H9 (cell line): ENCODE data around the gene KRTAP5-6. TPM values are rescaled to one million over a fixed set of nuclear protein-coding genes. Genes with fewer than 3 reads are reported as not detected.

Source experiments
- DNase-seq: peaks from one replicate; pipeline ENCODE4 v3.0.0-alpha.2; 2017
- H2AFZ ChIP-seq: one replicate; pipeline ENCODE4 v1.6.1; 2013; ENCODE audit warnings: mild to moderate bottlenecking, low read length, control low read depth, moderate library complexity
- H2AK5ac ChIP-seq: 2 replicates; pipeline ENCODE4 v1.6.1; 2013; ENCODE audit warnings: low read length, control low read depth, mixed read lengths; ENCODE audit not compliant: insufficient read length
- H2BK120ac ChIP-seq: one replicate; pipeline ENCODE4 v1.6.1; 2013; ENCODE audit warnings: low read depth, mild to moderate bottlenecking, low read length, control low read depth, inconsistent platforms; ENCODE audit not compliant: poor library complexity, severe bottlenecking
- H2BK12ac ChIP-seq: 2 replicates; pipeline ENCODE4 v1.6.1; 2013; ENCODE audit warnings: low read length, control low read depth, mixed read lengths, low read depth; ENCODE audit not compliant: insufficient read length
- H2BK15ac ChIP-seq: 2 replicates; pipeline ENCODE4 v1.6.1; 2013; ENCODE audit warnings: low read depth, low read length, control low read depth
- H2BK20ac ChIP-seq: one replicate; pipeline ENCODE4 v1.6.1; 2013; ENCODE audit warnings: low read depth, mild to moderate bottlenecking, low read length, control low read depth, inconsistent platforms; ENCODE audit not compliant: poor library complexity, severe bottlenecking
- H2BK5ac ChIP-seq: 2 replicates; pipeline ENCODE4 v1.6.1; 2013; ENCODE audit warnings: low read length, control low read depth, mixed read lengths; ENCODE audit not compliant: insufficient read length
- H3K14ac ChIP-seq: 2 replicates; pipeline ENCODE4 v1.6.1; 2013; ENCODE audit warnings: low read length, control low read depth; ENCODE audit not compliant: insufficient read depth
- H3K18ac ChIP-seq: 2 replicates; pipeline ENCODE4 v1.6.1; 2013; ENCODE audit warnings: low read depth, mild to moderate bottlenecking, mixed read lengths, low read length, control low read depth; ENCODE audit not compliant: insufficient read length
- H3K23ac ChIP-seq: 2 replicates; pipeline ENCODE4 v1.6.1; 2013; ENCODE audit warnings: low read length, control low read depth, mixed read lengths, low read depth; ENCODE audit not compliant: insufficient read length
- H3K23me2 ChIP-seq: 2 replicates; pipeline ENCODE4 v1.6.1; 2013; ENCODE audit warnings: low read depth, mild to moderate bottlenecking, mixed read lengths, low read length, control low read depth; ENCODE audit not compliant: insufficient read length, poor library complexity, severe bottlenecking
- H3K27ac ChIP-seq: 2 replicates; pipeline ENCODE4 v1.5.1; 2013; ENCODE audit warnings: low read length, control low read depth, mixed read lengths, low read depth; ENCODE audit not compliant: insufficient read length
- H3K27me3 ChIP-seq: 2 replicates; pipeline ENCODE4 v1.6.1; 2013; ENCODE audit warnings: low read length, control low read depth, inconsistent platforms; ENCODE audit not compliant: insufficient read depth
- H3K4ac ChIP-seq: 2 replicates; pipeline ENCODE4 v1.6.1; 2013; ENCODE audit warnings: low read depth, mild to moderate bottlenecking, control low read depth, inconsistent platforms, low read length, moderate library complexity
- H3K4me1 ChIP-seq: 2 replicates; pipeline ENCODE4 v1.6.1; 2013; ENCODE audit warnings: low read length, control low read depth, inconsistent platforms; ENCODE audit not compliant: insufficient read depth
- H3K4me2 ChIP-seq: 2 replicates; pipeline ENCODE4 v1.6.1; 2013; ENCODE audit warnings: low read length, control low read depth, mixed read lengths; ENCODE audit not compliant: insufficient read length, insufficient read depth
- H3K56ac ChIP-seq: 2 replicates; pipeline ENCODE4 v1.6.1; 2013; ENCODE audit warnings: low read depth, mild to moderate bottlenecking, mixed read lengths, low read length, control low read depth; ENCODE audit not compliant: insufficient read length
- H3K79me1 ChIP-seq: 2 replicates; pipeline ENCODE4 v1.6.1; 2013; ENCODE audit warnings: low read depth, mild to moderate bottlenecking, moderate library complexity, low read length, control low read depth, inconsistent platforms; ENCODE audit not compliant: insufficient read depth, poor library complexity, severe bottlenecking
- H3K79me2 ChIP-seq: 2 replicates; pipeline ENCODE4 v1.6.1; 2013; ENCODE audit warnings: low read length, control low read depth, inconsistent platforms; ENCODE audit not compliant: insufficient read depth
- H3K9ac ChIP-seq: 2 replicates; pipeline ENCODE4 v1.6.1; 2013; ENCODE audit warnings: low read length, control low read depth, mixed read lengths; ENCODE audit not compliant: insufficient read length; ENCODE audit errors: extremely low read depth
- H3K9me3 ChIP-seq: one replicate; pipeline ENCODE4 v1.6.1; 2013; ENCODE audit warnings: low read depth, low read length, inconsistent platforms; ENCODE audit not compliant: control insufficient read depth
- H3T11ph ChIP-seq: one replicate; pipeline ENCODE4 v1.6.1; 2013; ENCODE audit warnings: mild to moderate bottlenecking, low read length, control low read depth, inconsistent platforms
- H4K20me1 ChIP-seq: one replicate; pipeline ENCODE4 v1.6.1; 2013; ENCODE audit not compliant: control insufficient read depth, insufficient read length, insufficient read depth
- H4K5ac ChIP-seq: 2 replicates; pipeline ENCODE4 v1.6.1; 2013; ENCODE audit warnings: low read depth, mild to moderate bottlenecking, mixed read lengths, low read length, control low read depth; ENCODE audit not compliant: insufficient read length
- H4K8ac ChIP-seq: replicated peaks from 2 replicates; pipeline ENCODE4 v1.6.1; 2013; ENCODE audit warnings: low read length, control low read depth, mixed read lengths, low read depth; ENCODE audit not compliant: insufficient read length
- H4K91ac ChIP-seq: 2 replicates; pipeline ENCODE4 v1.6.1; 2013; ENCODE audit warnings: low read depth, mild to moderate bottlenecking, moderate library complexity, mixed read lengths, low read length, control low read depth; ENCODE audit not compliant: insufficient read length
- H3K27ac Mint-ChIP-seq, 3 experiments: 2 replicates in 2 of 3; 3 replicates in 1 of 3; pipeline ENCODE4 v1.8.0; 2020 to 2021; ENCODE audit warnings: mixed read lengths in 3 of 3, mild to moderate bottlenecking in 1 of 3, moderate library complexity in 1 of 3
- H3K27me3 Mint-ChIP-seq: 2 replicates; pipeline ENCODE4 v1.8.0; 2021; ENCODE audit warnings: low read depth, mild to moderate bottlenecking, moderate library complexity, mixed read lengths
- H3K36me3 Mint-ChIP-seq, 3 experiments: 2 replicates in 2 of 3; 3 replicates in 1 of 3; pipeline ENCODE4 v1.8.0; 2020 to 2021; ENCODE audit warnings: low read depth in 3 of 3, mixed read lengths in 3 of 3; ENCODE audit not compliant: insufficient read depth in 1 of 3
- H3K4me1 Mint-ChIP-seq, 2 experiments: 2 replicates each; pipeline ENCODE4 v1.8.0; 2020; ENCODE audit warnings: mixed read lengths in 2 of 2
- H3K4me3 Mint-ChIP-seq, 2 experiments: 2 replicates in 1 of 2; 3 replicates in 1 of 2; pipeline ENCODE4 v1.8.0; 2020 to 2021; ENCODE audit warnings: mild to moderate bottlenecking in 2 of 2, mixed read lengths in 2 of 2, moderate library complexity in 1 of 2
- H3K9me3 Mint-ChIP-seq, 2 experiments: 2 replicates in 1 of 2; 3 replicates in 1 of 2; pipeline ENCODE4 v1.8.0; 2020; ENCODE audit warnings: mild to moderate bottlenecking in 2 of 2, mixed read lengths in 2 of 2, moderate library complexity in 1 of 2
- WGBS: extraction: QIAGEN DNeasy Blood & Tissue Kit; methylation state at CpG from one replicate; pipeline ENCODE4 v1.1.7; 2013; ENCODE audit warnings: missing lambda C conversion rate, low lambda C conversion rate, mixed read lengths; ENCODE audit not compliant: insufficient read length; ENCODE audit errors: extremely low coverage; 5-methylcytosine and 5-hydroxymethylcytosine counted together
- total RNA-seq: library from RNA; stranded (reverse); gene quantifications from 2 replicates; pipeline ENCODE4 v1.2.1, GENCODE V29; 2021
- TF ChIP-seq, protein P1 (sequence below): fragments of 200-600 bp; sonication (generic); conservative IDR thresholded peaks from 3 replicates; pipeline ENCODE4 v1.8.0; 2021; ENCODE audit warnings: antibody characterized with exemption, mild to moderate bottlenecking

Gene KRTAP5-6
- total RNA-seq, 1 experiment from 2014 or later, result not detected

DNA sequence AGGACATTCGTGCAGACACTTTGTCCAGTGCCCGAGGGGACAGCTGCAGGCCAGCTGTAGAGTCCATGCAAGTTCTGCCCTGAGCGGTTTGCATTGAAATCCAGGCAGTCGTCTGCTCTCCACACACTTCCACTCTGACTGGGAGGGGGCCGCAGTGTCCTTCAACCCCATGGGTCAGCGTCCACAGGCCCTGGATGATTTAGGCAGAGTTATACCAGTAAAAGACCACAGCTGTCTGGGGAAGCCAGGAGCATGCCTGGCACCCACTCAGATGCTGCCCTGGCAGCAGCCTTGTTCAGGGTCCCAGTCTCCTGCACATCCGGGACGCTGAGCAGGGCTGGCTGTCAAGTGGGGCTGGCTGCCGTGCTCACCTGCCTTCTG is 40.9 kb upstream of the KRTAP5-6 start:
- Histone ChIP-seq H3K56ac (no peak overlapping the region), H3K27me3 (no peaks in the 10 kb centered on the region; the same call in 1 of the 2 replicates), H3K27ac (no peak overlapping the region), H2AFZ (no peak overlapping the region), H3K4me2 (no peak overlapping the region), H3K23ac (no peak overlapping the region), H3T11ph (no peak overlapping the region), H2BK12ac (no peak overlapping the region), H2AK5ac (no peak overlapping the region), H3K14ac (no peak overlapping the region; the same call in 1 of the 2 replicates), H3K18ac (no peak overlapping the region), H3K9me3 (no peaks in the 10 kb centered on the region), H2BK20ac (no peak overlapping the region), H3K4ac (no peak overlapping the region), H2BK120ac (no peak overlapping the region), H3K79me2 (no peaks in the 10 kb centered on the region), H4K20me1 (no peaks in the 10 kb centered on the region), H3K79me1 (no peaks in the 10 kb centered on the region), H3K23me2 (no peaks in the 10 kb centered on the region), H2BK15ac (no peak overlapping the region), H3K4me1 (no peaks in the 10 kb centered on the region), H4K91ac (no peak overlapping the region), H3K9ac (no peak overlapping the region), H4K5ac (no peak overlapping the region), H2BK5ac (no peak overlapping the region), H4K8ac (no peak overlapping the region)
- H3K9me3 Mint-ChIP-seq, result no peaks in the 10 kb centered on the region
- DNase-seq, result no peak
- no peak overlapping the region for H3K4me3 Mint-ChIP-seq
- TF ChIP-seq, protein P1, sequence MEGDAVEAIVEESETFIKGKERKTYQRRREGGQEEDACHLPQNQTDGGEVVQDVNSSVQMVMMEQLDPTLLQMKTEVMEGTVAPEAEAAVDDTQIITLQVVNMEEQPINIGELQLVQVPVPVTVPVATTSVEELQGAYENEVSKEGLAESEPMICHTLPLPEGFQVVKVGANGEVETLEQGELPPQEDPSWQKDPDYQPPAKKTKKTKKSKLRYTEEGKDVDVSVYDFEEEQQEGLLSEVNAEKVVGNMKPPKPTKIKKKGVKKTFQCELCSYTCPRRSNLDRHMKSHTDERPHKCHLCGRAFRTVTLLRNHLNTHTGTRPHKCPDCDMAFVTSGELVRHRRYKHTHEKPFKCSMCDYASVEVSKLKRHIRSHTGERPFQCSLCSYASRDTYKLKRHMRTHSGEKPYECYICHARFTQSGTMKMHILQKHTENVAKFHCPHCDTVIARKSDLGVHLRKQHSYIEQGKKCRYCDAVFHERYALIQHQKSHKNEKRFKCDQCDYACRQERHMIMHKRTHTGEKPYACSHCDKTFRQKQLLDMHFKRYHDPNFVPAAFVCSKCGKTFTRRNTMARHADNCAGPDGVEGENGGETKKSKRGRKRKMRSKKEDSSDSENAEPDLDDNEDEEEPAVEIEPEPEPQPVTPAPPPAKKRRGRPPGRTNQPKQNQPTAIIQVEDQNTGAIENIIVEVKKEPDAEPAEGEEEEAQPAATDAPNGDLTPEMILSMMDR, result no peak
- H3K36me3 Mint-ChIP-seq, result no peaks in the 10 kb centered on the region
- no CpG with 5 or more reads among the region's 9 CpGs for WGBS
- no peak overlapping the region for H3K27ac Mint-ChIP-seq
- peaks cover 45% of the 10 kb centered on the region for H3K27me3 Mint-ChIP-seq
- H3K4me1 Mint-ChIP-seq, result peaks cover 4 to 9% of the 10 kb centered on the region in 2 experiments; a peak in 3 of 4 replicates
